Uterus (tissue), 2 donors: ENCODE measurements around the gene TMEM178B.

ENCODE experiments used
- POLR2A ChIP-seq, 2 donors: fragments of 450-650 bp; IDR thresholded peaks; one replicate each; pipeline ENCODE4 v1.6.1; 2016; ENCODE audit warnings: antibody characterized with exemption in 2 of 2, mild to moderate bottlenecking in 1 of 2, moderate library complexity in 1 of 2
- TF ChIP-seq, protein P1 (sequence below), 4 experiments: fragments of 200-600 bp in 2 of 4; fragments of 450-650 bp in 2 of 4; sonication (generic) in 2 of 4; IDR thresholded peaks; one replicate each; pipeline ENCODE4 v1.5.1; 2016 to 2019; ENCODE audit warnings: antibody characterized with exemption in 4 of 4, mild to moderate bottlenecking in 2 of 4, moderate library complexity in 1 of 4

DNA sequence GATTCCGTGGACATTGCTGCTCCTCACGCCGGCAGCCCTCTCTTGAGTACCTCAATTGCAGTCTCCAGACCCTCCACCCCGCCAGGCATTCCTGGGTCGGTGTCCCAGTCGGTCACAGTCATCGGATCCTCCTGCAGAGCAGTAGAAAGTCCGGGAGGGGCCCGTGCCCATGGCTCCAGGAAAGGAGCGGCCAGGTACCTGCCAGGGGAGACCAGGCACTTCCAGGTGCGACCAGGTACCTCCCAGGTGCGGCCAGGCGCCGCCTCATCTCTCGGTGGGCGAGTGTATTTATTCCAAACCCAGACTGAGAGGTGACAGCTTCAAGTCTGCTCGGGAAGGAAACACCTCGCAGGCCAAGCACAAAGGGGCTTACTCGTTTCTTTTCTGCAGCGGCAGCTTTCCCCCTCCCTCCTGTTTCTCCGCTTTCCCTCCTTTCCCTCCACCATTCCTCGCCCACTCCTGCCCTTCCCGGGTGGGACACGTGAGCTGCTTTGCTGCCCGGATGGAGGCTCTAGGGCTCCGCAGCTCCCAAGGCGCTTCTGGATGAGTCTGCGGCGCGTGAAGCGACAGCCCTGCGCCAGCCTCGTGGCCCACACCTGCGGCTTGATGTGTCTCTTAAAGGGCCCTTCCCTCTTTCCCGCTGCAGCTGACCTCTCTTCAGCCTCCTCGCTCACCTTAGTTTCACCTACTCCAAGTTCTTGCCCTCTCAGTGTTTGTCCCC, 438.0 kb downstream of the TMEM178B start:
- no peak for TF ChIP-seq POLR2A (IDR thresholded peaks at IDR 0.05)
- TF ChIP-seq, protein P1, sequence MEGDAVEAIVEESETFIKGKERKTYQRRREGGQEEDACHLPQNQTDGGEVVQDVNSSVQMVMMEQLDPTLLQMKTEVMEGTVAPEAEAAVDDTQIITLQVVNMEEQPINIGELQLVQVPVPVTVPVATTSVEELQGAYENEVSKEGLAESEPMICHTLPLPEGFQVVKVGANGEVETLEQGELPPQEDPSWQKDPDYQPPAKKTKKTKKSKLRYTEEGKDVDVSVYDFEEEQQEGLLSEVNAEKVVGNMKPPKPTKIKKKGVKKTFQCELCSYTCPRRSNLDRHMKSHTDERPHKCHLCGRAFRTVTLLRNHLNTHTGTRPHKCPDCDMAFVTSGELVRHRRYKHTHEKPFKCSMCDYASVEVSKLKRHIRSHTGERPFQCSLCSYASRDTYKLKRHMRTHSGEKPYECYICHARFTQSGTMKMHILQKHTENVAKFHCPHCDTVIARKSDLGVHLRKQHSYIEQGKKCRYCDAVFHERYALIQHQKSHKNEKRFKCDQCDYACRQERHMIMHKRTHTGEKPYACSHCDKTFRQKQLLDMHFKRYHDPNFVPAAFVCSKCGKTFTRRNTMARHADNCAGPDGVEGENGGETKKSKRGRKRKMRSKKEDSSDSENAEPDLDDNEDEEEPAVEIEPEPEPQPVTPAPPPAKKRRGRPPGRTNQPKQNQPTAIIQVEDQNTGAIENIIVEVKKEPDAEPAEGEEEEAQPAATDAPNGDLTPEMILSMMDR (IDR thresholded peaks at IDR 0.05): no peak
